Adrenal gland (tissue), 5 donors: ENCODE measurements around the gene DOCK7.

Experiments
- CTCF ChIP-seq, 6 experiments: fragments of 450-650 bp in 4 of 6; fragments of 200-600 bp in 2 of 6; sonication (generic) in 1 of 6; IDR thresholded peaks; 1 replicate in 5 of 6; 2 replicates in 1 of 6; pipeline versions ENCODE4 v1.5.1 to v1.8.0; 2016 to 2021; ENCODE audit warnings: antibody characterized with exemption in 6 of 6, mild to moderate bottlenecking in 2 of 6, moderate library complexity in 1 of 6
- POLR2A ChIP-seq, 2 donors: fragments of 450-650 bp; IDR thresholded peaks; one replicate each; pipeline ENCODE4 v1.6.1; 2017; ENCODE audit warnings: antibody characterized with exemption in 2 of 2, mild to moderate bottlenecking in 2 of 2, moderate library complexity in 1 of 2
- donor health status: DM: no; HTN: no; CAD: no.

GRCh38 chr1:62608905-62609304, 79.3 kb downstream of the DOCK7 start:
- TF ChIP-seq CTCF (IDR thresholded peaks at IDR 0.05), result no peak
- no peak for TF ChIP-seq POLR2A (IDR thresholded peaks at IDR 0.05)
